Adipose tissue (tissue), 3 donors: ENCODE results near the gene STAG3. TPM values are rescaled to one million over a fixed set of nuclear protein-coding genes. Genes with fewer than 3 reads are reported as not detected.
"Not testable (repeated sequence)": the region's sequence is repeated elsewhere in the genome, so short reads cannot be mapped to it uniquely, and the experiment has no call there.

Experiments
- H3K27ac ChIP-seq: one replicate; pipeline ENCODE4 v1.5.1; 2013; ENCODE audit warnings: low read depth, low read length
- WGBS, 3 donors: extraction: QIAGEN DNeasy Blood & Tissue Kit; methylation state at CpG; one replicate each; pipeline ENCODE4 v1.1.7; 2013; 5-methylcytosine and 5-hydroxymethylcytosine counted together
- polyA plus RNA-seq, 3 donors: library from polyadenylated mRNA; stranded (reverse); fragments of 200-250 nt; gene quantifications; one replicate each; pipeline ENCODE4 v1.2.3, GENCODE V29; 2013
- donor health status: healthy with polysubstance abuse.
- donor health status: Bipolar disorder and iron deficiency.
- donor health status: healthy.

Gene STAG3
- polyA plus RNA-seq, 3 donors: 0.52 to 0.99 TPM; not detected in 1

DNA sequence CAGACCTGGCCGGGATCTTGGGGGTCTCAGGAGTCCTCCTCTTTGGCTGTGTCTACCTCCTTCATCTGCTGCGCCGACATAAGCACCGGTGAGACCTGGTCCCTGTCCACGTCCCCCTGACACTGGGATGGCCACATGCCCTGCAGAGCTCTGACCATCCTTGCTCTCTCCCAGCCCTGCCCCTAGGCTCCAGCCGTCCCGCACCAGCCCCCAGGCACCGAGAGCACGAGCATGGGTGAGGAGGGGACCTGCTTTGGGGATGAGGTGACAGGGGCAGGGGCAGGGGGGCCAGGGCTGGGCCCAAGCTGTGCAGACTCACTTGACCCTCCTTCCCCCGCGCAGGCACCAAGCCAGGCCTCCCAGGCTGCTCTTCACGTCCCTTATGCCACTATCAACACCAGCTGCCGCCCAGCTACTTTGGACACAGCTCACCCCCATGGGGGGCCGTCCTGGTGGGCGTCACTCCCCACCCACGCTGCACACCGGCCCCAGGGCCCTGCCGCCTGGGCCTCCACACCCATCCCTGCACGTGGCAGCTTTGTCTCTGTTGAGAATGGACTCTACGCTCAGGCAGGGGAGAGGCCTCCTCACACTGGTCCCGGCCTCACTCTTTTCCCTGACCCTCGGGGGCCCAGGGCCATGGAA, 43.0 kb downstream of the STAG3 start:
- H3K27ac ChIP-seq: no peak overlapping the region
- WGBS, 3 donors: 76 to 89% (median 83%) methylated on average over 21 to 22 of the region's 22 CpGs

DNA sequence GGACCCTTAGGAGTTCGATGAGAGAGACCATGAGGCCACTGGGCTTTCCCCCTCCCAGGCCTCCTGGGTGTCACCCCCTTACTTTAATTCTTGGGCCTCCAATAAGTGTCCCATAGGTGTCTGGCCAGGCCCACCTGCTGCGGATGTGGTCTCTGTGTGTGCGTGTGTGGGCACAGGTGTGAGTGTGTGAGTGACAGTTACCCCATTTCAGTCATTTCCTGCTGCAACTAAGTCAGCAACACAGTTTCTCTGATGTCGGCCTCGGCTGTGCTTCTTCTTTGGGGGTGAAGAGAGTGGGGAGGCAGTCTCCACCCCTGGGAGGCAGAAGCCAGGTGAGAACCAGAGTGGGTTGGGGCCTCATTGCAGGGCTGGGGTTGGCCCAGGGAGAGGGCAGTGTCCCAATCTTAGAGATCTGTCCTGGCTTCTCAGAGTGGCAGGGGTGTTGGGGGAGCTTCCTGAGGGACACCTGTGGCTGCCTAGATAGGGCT, 43.6 kb downstream of the STAG3 start:
- no peak overlapping the region for H3K27ac ChIP-seq
- 76 to 83% (median 80%) methylated on average over 5 of the region's 5 CpGs for WGBS, 3 donors

DNA sequence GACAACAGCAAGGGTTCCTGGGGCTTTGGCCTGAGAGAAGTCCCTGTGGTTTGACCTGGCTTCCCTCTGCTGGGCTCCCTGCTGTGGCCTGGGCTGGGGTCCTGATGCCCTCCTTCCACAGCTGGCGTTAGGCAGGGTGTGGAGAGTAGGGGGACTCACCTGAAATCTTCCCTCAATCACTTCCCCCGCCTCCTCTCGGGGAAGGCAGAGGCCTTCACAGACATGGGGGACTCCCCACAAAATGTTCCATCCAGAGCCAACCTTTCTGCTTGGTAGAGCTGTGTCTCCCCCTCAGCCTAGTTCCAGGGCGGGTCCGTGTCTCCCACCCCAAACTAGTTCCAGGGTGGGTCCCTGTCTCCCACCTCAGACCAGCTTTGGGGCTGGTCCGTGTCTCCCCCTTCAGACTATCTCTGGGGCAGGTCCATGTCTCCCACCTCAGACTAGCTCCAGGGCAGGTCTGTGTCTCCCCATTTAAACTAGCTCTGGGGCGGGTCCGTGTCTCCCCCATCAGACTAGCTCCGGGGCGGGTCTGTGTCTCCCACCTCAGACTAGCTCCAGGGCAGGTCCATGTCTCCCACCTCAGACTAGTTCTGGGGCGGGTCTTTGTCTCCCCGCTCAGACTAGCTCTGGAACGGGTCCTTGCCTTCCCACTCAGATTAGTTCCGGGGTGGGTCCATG, 44.2 kb downstream of the STAG3 start:
- no peak overlapping the region for H3K27ac ChIP-seq
- 84 to 86% (median 86%) methylated on average over 12 to 14 of the region's 14 CpGs for whole genome bisulfite sequencing, 3 donors

DNA sequence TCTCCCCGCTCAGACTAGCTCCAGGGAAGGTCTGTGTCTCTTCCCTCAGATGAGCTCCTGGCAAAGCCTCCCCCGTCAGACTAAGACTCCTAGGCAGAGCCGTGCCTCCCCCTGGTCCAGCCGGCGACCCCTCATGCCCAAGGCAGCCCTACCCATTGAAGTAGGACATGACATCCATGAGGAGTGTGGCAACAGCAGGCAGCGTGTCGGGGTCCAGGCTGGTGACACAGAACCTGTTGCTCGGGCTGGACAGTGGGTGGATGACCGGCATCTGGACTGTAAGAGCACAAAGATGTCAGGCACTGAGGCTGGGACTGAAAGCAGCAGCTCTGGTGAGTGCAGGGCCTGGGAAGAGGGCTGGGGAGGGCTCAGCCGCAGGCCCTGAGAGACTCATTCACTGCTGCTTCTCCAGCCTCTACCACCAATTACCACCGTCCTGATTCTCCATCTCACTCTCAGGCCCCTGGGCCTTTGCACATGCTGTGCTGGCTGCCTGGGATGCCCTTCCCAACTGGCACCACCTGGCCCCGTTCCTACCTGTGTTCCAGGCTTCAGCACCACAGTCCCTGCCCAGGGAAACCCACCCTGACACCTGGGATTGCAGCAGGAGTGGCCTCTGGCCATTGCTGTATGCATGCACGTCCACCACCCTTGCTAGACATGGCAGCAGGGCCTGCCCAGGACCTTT, 44.9 kb downstream of the STAG3 start:
- no peak overlapping the region for H3K27ac ChIP-seq
- WGBS, 3 donors: 89 to 96% (median 96%) methylated on average over 12 to 13 of the region's 13 CpGs

DNA sequence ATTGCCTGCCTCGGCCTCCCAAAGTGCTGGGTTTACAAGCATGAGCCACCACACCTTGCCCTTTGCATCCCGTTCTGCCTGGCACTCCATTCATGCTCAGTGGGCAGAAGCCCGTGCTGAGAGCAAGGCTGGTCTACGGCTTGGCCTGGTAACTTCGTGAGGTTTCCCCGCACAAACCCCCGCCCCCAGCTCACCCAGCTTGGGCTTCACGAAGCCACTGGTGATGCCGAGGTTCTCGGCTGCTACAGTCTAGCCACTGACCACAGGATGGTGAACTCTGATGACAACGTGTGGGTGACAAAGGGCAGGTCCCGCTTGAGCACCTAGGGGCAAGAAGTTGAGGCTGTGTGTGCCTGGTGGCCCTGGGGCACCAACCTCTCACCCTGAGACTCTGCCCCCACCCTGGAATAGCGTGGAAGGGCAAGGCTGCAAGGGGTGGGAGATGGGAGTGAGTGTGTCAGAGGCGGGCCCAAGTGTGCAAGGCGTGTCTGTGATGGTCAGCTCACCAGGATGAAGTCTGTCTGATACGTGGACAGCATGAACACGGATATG, 45.7 kb downstream of the STAG3 start:
- not testable (repeated sequence) for H3K27ac ChIP-seq
- WGBS, 3 donors: 89 to 95% (median 93%) methylated on average over 15 to 17 of the region's 17 CpGs

DNA sequence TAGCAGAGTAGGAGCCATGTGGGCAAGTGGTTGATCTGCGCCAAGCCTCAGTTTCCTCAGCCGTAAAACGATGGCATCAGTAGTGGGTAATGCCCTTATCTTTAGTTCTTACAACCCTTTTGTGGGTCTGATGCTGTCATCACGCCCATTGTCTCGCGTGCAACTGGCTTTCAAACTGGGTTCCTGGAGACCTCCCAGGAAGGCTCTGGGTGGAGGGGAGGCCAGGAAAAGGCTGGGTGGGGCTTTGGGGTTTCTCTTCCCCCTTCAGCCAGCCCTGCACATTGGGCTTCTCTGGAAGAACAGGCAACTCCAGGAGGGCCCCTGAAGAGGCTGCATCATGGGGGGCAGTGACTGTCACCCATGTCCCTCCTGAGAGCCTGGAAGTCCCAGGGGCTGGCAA, 47.2 kb downstream of the STAG3 start:
- whole genome bisulfite sequencing, 3 donors: 83 to 88% (median 87%) methylated on average over 6 of the region's 6 CpGs
- H3K27ac ChIP-seq: not testable (repeated sequence)

DNA sequence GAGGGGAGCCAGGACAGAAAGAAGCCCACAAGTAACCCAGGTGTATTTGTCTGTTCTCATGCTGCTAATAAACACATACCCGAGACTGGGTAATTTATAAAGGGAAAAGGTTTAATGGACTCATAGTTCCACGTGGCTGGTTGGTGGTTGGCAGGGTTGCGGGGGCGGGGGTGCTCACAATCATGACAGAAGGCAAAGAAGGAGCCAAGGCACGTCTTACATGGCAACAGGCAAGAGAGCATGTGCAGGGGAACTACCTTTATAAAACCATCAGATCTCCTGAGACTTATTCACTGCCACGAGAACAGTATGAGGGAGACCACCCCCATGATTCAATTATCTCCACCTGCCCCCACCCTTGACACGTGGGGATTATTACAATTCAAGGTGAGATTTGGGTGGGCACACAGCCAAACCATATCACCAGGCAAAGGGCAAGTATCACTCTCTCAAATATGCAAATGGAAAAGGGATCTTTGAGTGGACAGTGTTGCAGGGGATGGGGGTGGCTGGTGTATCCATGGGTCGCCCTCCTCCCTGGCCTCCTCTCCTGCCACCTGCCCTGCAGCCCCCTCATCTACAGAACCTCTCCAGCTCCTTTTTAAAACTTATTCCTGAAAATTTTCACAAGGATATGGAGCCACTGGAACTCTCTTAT, 57.1 kb downstream of the STAG3 start:
- not testable (repeated sequence) for H3K27ac ChIP-seq
- WGBS, 3 donors: 75 to 86% (median 84%) methylated on average over 8 of the region's 8 CpGs

DNA sequence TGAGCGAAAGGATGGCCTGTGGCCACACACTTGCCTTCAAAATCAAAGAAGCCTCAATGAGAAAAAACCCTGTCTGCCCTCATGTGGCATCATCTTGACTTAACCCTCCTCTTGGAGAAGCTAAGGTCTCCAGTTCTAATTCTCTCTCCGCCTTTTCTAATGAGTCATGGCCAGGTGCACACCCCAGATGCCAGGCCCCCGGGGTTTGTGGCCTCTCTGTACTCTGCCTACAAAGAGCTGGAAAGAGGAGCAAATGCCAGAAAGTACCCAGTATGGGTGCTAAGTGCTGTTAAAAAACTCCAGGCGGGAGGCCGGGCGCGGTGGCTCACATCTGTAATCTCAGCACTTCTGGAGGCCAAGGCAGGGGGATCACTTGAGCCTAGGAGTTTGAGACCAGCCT, 62.3 kb downstream of the STAG3 start:
- H3K27ac ChIP-seq: not testable (repeated sequence)
- WGBS, 3 donors: 95 to 98% (median 96%) methylated on average over 7 of the region's 7 CpGs

DNA sequence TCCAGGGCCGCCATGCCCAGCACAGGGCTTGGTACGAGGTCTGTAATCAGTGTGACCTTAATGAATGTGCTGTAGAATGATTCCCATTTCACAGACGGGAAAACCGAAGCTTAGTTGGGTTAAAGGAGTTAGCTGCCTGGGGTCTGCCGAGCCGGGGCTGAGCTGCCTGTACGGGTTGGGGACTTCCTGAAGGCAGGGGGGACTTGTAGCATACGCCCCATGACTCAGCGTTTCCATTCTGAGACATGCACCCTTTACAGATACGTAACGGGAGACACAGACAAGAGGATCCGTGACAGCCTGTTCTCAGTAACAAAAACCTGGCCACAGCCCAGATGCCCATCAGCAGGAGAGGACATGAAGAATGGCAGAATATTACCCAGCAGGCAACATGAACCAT, 65.7 kb downstream of the STAG3 start:
- H3K27ac ChIP-seq: not testable (repeated sequence)
- WGBS, 3 donors: 54 to 85% (median 58%) methylated on average over 11 to 12 of the region's 12 CpGs

DNA sequence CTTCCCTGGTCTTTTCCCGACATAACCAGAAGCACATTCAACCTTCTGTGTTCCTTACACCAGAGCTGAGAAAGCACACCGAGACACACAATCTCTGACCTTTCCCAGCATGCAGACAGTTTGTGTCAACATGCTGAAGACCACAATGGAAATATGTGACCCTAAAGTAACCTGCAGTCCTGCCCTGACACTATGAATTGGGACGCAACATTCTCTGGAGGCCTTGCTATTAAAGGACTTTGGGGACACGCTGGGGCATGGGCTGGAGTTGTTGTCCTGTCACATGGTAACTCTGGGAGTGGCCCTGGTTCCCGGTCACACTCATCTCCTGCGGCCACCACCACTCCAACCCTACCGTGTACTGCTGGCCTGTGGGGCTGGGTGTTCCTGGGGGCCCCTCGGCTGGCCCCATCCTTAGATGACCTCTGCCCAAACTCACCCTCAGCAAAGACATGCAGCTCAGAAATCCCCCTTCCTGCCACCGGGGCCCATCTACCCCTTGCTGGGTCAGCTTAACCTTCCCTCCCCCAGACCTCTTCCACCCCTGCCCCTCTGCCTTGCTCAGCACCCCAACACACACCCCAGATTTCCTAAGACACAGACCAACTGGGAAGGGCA, 67.4 kb downstream of the STAG3 start:
- H3K27ac ChIP-seq: not testable (repeated sequence)
- WGBS, 3 donors: 64 to 73% (median 71%) methylated on average over 7 to 9 of the region's 9 CpGs

DNA sequence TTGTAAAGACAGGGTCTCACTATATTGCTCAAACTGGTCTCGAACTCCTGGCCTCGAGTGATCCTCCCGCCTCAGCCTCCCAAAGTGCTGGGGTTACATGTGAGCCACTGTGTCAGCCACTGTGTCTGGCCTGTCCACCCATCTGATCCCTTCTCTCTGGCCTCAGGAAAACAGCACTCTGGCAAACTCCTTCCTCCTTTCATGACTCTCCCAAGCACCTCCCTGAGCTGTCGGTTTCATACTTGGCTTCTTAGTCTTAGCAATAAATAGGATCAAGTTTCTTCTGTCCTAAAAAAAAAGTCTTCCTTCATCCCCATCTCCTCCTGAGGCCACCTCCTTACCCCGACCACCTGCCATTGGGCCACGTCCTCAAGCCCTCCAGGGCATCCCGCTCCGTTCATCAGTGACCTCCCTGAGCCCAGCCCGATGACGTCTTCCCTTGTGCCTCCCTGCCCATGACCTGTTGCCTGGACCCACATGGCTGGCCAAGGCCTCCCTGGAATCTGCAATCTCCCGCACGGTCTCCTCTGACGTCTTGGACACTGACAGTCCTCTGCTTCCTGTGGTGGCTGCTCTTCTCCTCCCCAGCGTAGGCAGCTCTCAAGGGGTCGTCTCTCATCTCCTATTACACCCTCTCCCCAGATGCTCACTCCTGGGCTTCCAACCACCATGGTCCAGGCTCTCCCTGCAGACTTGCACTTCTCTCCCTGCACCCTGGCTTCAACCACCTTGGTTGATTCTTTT, 68.6 kb downstream of the STAG3 start:
- 69 to 88% (median 76%) methylated on average over 14 to 15 of the region's 15 CpGs for WGBS, 3 donors
- not testable (repeated sequence) for H3K27ac ChIP-seq

DNA sequence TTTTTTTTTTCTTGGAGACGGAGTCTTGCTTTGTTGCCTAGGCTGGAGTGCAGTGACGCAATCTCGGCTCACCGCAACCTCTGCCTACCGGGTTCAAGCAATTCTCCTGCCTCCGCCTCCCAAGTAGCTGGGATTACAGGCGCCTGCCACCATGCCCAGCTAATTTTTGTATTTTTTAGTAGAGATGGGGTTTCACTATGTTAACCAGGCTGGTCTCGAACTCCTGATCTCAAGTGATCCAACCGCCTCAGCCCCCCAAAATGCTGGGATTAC, 69.1 kb downstream of the STAG3 start:
- not testable (repeated sequence) for H3K27ac ChIP-seq
- 79 to 92% (median 79%) methylated on average over 9 of the region's 9 CpGs for WGBS, 3 donors

DNA sequence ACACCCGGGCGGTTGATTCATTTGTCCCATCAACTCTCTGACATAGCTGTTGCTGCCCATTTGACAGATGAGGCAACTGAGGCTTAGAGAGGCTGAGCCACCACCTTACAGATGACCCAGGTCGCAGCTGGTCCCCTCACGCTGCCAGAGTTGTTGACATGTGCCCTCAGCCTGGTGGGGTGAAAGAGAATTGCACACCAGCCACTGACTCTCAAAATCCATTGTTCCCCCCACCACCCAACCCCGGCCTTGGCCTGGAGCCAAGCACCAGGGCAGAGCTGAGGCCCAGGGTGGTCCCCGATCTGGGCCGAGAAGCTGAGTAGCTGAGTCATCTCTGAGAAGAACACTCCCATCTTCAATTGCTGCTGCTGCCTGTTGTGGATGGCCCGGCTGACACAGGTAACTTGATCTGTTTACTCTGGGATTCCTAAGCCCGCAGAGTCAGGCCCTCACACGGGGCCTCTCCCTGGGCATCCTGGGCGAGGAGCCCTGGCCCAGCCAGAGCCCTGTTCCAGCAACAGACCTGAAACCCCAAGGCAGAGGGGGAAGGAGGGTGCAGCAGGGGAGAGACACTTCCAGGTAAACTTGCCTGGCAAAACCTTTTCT, 69.5 kb downstream of the STAG3 start:
- WGBS, 3 donors: 53 to 66% (median 60%) methylated on average over 9 to 11 of the region's 11 CpGs
- no peak overlapping the region for H3K27ac ChIP-seq

DNA sequence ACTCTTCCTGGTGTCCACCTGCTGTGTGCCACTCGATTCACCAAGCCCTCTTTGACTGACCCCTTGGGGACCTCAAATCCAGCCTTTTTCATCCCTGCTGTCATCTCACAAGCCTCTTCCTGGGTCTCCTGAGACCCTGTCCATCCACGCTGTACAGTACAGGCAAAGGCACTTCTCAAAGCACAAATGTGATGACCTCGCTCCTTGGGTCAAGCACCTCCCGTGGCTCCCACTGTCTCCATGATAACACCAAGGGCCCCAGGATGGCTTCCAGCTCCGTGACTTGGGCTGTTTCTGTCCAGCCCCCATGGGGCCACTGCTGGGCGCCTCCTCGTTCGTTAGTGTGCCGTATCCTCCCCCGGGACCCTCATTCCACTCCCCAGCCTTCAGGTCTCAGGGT, 70.8 kb downstream of the STAG3 start:
- 81 to 89% (median 84%) methylated on average over 10 of the region's 10 CpGs for WGBS, 3 donors
- no peak overlapping the region for H3K27ac ChIP-seq

DNA sequence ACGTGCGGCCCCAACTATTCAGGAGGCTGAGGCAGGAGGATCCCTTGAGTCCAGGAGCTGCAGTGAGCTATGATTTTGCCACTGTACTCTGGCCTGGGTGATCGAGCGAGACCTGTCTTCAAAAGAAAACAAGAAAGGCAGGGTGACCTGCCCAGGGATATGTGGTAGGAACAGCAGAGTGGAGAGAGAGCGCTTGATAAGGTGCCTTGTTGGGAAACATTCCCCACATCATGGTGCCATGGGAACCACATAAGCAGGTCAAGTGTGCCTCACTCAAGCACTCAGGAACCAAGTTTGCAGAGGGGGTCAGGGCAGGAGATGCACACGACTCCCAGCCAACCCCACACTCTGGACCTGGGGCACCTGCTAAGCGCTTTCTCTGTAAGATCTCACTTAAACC, 79.3 kb downstream of the STAG3 start:
- H3K27ac ChIP-seq: no peak overlapping the region
- WGBS, 3 donors: 93 to 96% (median 94%) methylated on average over 7 of the region's 7 CpGs

DNA sequence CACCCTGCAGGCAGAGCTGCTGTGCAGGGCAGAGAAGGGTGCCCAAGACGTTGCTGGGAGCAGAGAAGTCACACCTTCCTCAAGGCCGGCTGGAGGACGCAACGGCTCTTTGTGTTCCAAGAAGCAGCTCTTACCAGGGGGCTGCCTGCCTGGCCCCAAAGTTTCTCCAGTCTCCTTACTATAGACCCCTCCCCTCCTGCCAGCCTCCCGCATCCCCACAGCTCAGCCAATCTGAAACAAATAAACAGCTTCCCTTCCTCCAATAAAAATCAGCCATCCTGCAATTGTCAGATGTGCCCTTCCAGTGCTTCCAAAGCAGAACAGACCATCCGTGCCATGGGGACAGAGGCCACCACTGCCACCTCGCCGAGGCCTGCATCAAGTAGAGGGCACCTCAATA, 82.3 kb downstream of the STAG3 start:
- H3K27ac ChIP-seq: not testable (repeated sequence)
- WGBS, 3 donors: 80 to 92% (median 86%) methylated on average over 4 to 8 of the region's 8 CpGs

DNA sequence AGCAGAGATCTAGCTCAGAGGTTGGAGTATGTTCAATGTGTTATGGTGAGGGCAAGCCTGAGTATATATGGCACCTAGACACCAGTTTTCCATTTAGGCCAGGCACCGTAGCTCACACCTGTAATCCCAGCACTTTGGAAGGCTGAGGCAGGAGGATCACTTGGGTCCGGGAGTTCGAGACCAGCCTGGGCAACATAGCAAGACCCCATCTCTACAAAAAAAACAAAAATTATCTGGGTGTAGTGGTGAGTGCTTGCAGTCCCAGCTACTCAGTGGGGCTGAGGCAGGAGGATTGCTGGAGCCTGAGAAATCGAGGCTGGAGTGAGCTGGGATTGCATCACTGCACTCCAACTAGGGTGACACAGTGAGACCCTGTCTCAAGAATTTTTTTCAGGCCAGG, 85.2 kb downstream of the STAG3 start:
- not testable (repeated sequence) for H3K27ac ChIP-seq
- WGBS, 3 donors: 93 to 99% (median 95%) methylated on average over 4 of the region's 4 CpGs
